GM10266 (cell line): Measurements from ENCODE around the gene NUDT22.

Experiments used
- DNase-seq: peaks from one replicate; pipeline ENCODE4 v3.0.0; 2012; ENCODE audit errors: extremely low spot score
- CTCF ChIP-seq: IDR thresholded peaks from 2 replicates; pipeline ENCODE4 v1.5.1; 2012; ENCODE audit warnings: mild to moderate bottlenecking, low read depth; ENCODE audit not compliant: control insufficient read depth, insufficient read depth; ENCODE audit errors: missing control alignments

The NUDT22 gene

GRCh38 chr11:64249563-64250414 lies 23.7 kb downstream of the NUDT22 start:
- DNase-seq, result no peak
- no peak for TF ChIP-seq CTCF

- no peak for DNase-seq
- no peak for TF ChIP-seq CTCF
These were observed 24.4 kb downstream of the NUDT22 start for GRCh38 chr11:64250415-64251015.

GRCh38 chr11:64251016-64251752 lies 25.1 kb downstream of the NUDT22 start, which contains the start of gene PLCB3:
Gene PLCB3, plus strand, starts transcription at chr11:64251530. Its CDS starts 120 bp downstream, at chr11:64251650.
- TF ChIP-seq CTCF, result peak; percentile 84
- DNase-seq, result peak; percentile 97

- no peak for DNase-seq
These were observed 25.6 kb downstream of the NUDT22 start for GRCh38 chr11:64251753-64252002.

GRCh38 chr11:64252003-64252872 lies 26.2 kb downstream of the NUDT22 start:
- peak; percentile 64 for DNase-seq
- TF ChIP-seq CTCF, result peak; percentile 31

More at GRCh38 chr11:64251753-64252002, 25.6 kb downstream of the NUDT22 start:
- no peak for TF ChIP-seq CTCF

GRCh38 chr11:64253043-64253442 lies 27.0 kb downstream of the NUDT22 start:
- DNase-seq, result no peak

More at GRCh38 chr11:64253043-64253442, 27.0 kb downstream of the NUDT22 start:
- no peak for TF ChIP-seq CTCF
